ENCODE measurements around the gene IGF1. TPM values are rescaled to one million over a fixed set of nuclear protein-coding genes. Genes with fewer than 3 reads are reported as not detected.
A peak's percentile ranks its signal among the peaks of the same experiment; 100 is the strongest.

IGF1 gene
- total RNA-seq, 4 donors from 2014 or later = 50.0 to 262 (median 78.1) TPM

DNA sequence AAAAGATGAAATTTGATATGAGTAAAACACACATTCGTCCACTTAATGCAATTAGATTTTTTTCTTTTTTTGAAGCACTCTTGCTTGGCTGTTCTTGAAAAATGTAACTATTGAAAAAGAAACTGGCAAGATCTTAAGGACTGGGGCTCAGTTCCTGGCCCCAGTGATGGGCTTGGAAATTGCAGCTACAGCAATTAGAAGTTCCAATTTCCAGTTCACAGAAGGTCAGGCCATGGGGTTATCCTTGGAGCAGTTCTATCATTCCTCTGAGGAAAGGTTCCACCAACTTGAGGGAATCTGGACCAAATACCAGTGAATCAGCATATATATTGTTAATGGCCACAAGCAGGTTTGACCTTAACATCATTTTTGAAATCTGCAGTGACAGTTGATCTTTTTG lies 18.9 kb downstream of the IGF1 start:
- 31 to 50% methylated on average over 1 of the region's 1 CpG for WGBS, 2 donors
- no peak overlapping the region for H3K4me3 ChIP-seq
- peaks cover 0 to 3% (median 0%) of the 10 kb centered on the region in 4 donors for H3K4me1 ChIP-seq
- H3K36me3 ChIP-seq = no peaks in the 10 kb centered on the region
- H3K9me3 ChIP-seq = no peaks in the 10 kb centered on the region
- TF ChIP-seq, protein P1, sequence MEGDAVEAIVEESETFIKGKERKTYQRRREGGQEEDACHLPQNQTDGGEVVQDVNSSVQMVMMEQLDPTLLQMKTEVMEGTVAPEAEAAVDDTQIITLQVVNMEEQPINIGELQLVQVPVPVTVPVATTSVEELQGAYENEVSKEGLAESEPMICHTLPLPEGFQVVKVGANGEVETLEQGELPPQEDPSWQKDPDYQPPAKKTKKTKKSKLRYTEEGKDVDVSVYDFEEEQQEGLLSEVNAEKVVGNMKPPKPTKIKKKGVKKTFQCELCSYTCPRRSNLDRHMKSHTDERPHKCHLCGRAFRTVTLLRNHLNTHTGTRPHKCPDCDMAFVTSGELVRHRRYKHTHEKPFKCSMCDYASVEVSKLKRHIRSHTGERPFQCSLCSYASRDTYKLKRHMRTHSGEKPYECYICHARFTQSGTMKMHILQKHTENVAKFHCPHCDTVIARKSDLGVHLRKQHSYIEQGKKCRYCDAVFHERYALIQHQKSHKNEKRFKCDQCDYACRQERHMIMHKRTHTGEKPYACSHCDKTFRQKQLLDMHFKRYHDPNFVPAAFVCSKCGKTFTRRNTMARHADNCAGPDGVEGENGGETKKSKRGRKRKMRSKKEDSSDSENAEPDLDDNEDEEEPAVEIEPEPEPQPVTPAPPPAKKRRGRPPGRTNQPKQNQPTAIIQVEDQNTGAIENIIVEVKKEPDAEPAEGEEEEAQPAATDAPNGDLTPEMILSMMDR (IDR thresholded peaks at IDR 0.05) = no peak
- TF ChIP-seq POLR2A (IDR thresholded peaks at IDR 0.05) = no peak
- no peak for TF ChIP-seq EP300 (IDR thresholded peaks at IDR 0.05)
- DNase-seq (ENCODE audit: low spot score in 2 of 2) = no peak
- H3K27ac ChIP-seq = no peak overlapping the region
- H3K27me3 ChIP-seq = no peaks in the 10 kb centered on the region

DNA sequence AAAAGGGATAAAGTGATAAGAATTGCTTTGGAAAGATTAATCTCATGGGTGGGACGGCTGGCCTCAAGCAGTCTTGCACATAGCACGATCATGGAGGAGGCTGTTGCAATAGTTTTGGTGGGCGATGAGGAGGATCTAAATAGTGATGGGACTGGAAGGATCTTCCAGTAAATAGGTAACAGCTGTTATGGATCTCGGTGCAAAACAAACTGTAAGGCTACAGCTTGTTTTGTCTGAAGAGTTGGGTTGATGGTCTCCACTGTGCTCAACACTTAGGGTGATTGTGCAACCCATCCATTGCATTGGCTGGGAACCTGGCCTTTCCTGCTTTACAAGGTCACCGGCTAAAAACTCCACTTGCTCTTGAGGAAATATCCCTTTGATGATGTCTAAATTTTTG lies 21.0 kb downstream of the IGF1 start:
- no peak overlapping the region for H3K27ac ChIP-seq
- TF ChIP-seq EP300 (IDR thresholded peaks at IDR 0.05) (no peak), POLR2A (IDR thresholded peaks at IDR 0.05) (no peak)
- TF ChIP-seq, protein P1 (IDR thresholded peaks at IDR 0.05) = no peak
- H3K4me1 ChIP-seq = peaks cover 0 to 3% (median 0%) of the 10 kb centered on the region in 4 donors
- no peaks in the 10 kb centered on the region for H3K27me3 ChIP-seq
- DNase-seq (ENCODE audit: low spot score in 2 of 2) = no peak
- H3K36me3 ChIP-seq = no peaks in the 10 kb centered on the region
- 86 to 94% methylated on average over 5 of the region's 5 CpGs for WGBS, 2 donors
- H3K4me3 ChIP-seq = no peak overlapping the region
- no peaks in the 10 kb centered on the region for H3K9me3 ChIP-seq

DNA sequence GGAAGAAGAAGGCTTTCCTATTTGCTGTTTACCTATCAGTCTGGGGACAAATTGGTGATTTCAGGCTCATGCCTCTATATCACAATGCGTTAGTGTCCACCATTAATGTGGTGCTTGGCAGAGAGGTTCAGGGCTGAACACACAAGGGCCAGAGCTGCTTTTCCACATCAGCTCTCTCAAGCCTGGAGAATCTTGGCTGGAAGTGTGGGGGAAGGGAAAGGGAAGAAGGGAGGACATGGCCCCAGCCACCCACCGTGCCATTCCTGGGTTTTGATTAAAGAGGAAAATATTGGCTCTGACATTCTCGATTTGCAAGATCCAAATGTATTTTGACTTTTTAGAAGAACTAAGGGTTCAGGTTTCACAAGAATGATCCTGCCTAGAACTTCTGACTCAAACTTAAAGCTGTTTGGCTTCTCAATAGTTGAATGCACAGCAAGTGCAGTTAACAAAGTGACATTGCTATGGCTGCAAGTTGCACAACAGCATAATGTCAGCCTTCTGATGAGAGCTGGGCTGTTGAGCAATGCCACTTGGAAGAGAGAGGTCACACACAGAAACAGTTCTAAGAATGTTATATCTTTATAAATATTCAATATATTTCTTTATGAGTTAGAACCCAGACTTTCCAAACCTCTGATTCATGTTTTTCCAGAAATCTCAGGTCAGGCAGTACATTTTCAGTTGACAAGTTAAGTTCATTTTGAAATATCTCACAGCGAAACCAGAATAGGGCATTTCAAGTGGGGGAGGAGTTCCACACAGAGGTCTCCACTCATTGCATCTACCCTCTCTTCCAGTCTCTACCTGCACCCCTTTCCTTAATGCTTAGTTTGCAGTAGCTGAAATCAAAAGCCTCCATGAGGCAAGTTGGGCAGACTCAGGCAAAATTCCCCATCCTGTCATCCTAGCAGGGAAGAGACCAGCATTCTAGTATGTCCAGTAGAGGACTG lies 25.3 kb downstream of the IGF1 start:
- peak overlapping the region in 1 of 4 donors; percentile 64 for H3K27ac ChIP-seq
- 71 to 79% methylated on average over 4 of the region's 4 CpGs for WGBS, 2 donors
- DNase-seq (ENCODE audit: low spot score in 2 of 2) = peak in 1 of 2 donors; percentile 26

DNA sequence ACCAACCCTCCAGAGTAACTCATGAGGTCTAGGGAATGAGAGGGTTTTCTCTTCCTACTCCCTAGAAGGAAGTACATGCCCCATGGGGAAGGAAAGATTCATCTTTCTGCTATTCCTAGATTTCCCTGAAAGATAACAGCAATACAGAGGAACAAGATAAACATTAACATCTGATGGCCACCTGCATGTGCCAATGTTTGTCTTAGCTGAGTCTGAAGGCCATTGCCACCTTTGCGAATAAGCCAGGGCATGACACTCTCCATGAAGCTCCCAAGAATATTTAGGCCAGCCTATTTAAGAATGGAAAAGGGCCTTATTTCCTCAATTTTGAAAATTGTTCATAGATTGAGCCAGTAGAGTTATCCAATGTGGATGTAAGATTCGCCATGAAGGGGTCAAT lies 26.0 kb downstream of the IGF1 start:
- no peaks in the 10 kb centered on the region for H3K4me1 ChIP-seq

More for the DNA sequence above, 25.3 kb downstream of the IGF1 start:
- TF ChIP-seq, protein P1 (IDR thresholded peaks at IDR 0.05) = no peak
- TF ChIP-seq EP300 (IDR thresholded peaks at IDR 0.05) = peak in 1 of 2 donors; percentile 30
- no peaks in the 10 kb centered on the region for H3K36me3 ChIP-seq
- H3K9me3 ChIP-seq = no peaks in the 10 kb centered on the region
- no peak overlapping the region for H3K4me3 ChIP-seq
- no peaks in the 10 kb centered on the region for H3K27me3 ChIP-seq
- no peaks in the 10 kb centered on the region for H3K4me1 ChIP-seq

More for the DNA sequence above, 26.0 kb downstream of the IGF1 start:
- H3K36me3 ChIP-seq = no peaks in the 10 kb centered on the region
- TF ChIP-seq POLR2A (IDR thresholded peaks at IDR 0.05) = no peak
- TF ChIP-seq EP300 (IDR thresholded peaks at IDR 0.05) = no peak
- TF ChIP-seq, protein P1 (IDR thresholded peaks at IDR 0.05) = no peak
- no peak for DNase-seq (ENCODE audit: low spot score in 2 of 2)
- no peaks in the 10 kb centered on the region for H3K9me3 ChIP-seq
- peak overlapping the region in 1 of 4 donors; percentile 64 for H3K27ac ChIP-seq
- WGBS, 2 donors = 91 to 96% methylated on average over 2 of the region's 2 CpGs
- H3K27me3 ChIP-seq = no peaks in the 10 kb centered on the region
- H3K4me3 ChIP-seq = no peak overlapping the region

All from tibial nerve (tissue), 4 donors.